Astrocyte (in vitro differentiated cells and primary cell): ENCODE measurements around the gene CDKN2AIP.

Source experiments
- CTCF ChIP-seq: IDR thresholded peaks from 2 replicates; pipeline ENCODE4 v1.5.1; 2011; ENCODE audit warnings: low read depth, mild to moderate bottlenecking, inconsistent platforms, low read length, moderate library complexity; ENCODE audit not compliant: insufficient read depth
- EZH2 ChIP-seq: IDR thresholded peaks from 2 replicates; pipeline ENCODE4 v1.6.1; 2012; ENCODE audit warnings: mild to moderate bottlenecking, low read length, inconsistent platforms; ENCODE audit not compliant: insufficient read depth

- TF ChIP-seq CTCF: no peak
- no peak for TF ChIP-seq EZH2
Observed at GRCh38 chr4:183436417-183436816, 8.0 kb upstream of the CDKN2AIP start.
